Aortic smooth muscle cell (primary cell): Measurements from ENCODE around the gene ZNF331. TPM values are rescaled to one million over a fixed set of nuclear protein-coding genes. Genes with fewer than 3 reads are reported as not detected.

ENCODE experiments used
- total RNA-seq: library from RNA; depleted of rRNA; stranded (reverse); fragments of >200 nt; gene quantifications from 2 replicates; pipeline ENCODE4 v1.2.3, GENCODE V29; 2014

The ZNF331 gene
- total RNA-seq: 8.3 and 11.5 TPM in 2 replicates

GRCh38 chr19:53537521-53538377 lies at the start of gene ZNF331:
ZNF331 (plus strand) TSS chr19:53538145; CDS start chr19:53569377, 31,232 bp downstream.

Other genes starting within 250 kb of the ZNF331 start
- 6.3 and 7.9 TPM in 2 replicates for gene ZNF845, start 204.4 kb upstream of the ZNF331 start, total RNA-seq
- gene ZNF525, start 172.4 kb upstream of the ZNF331 start, total RNA-seq: 6.3 and 6.6 TPM in 2 replicates
- gene ZNF765, start 143.0 kb upstream of the ZNF331 start, total RNA-seq: 9.8 and 11.1 TPM in 2 replicates
- gene ZNF761, start 106.2 kb upstream of the ZNF331 start, total RNA-seq: 9.8 and 11.0 TPM in 2 replicates
- gene ZNF813, start 70.4 kb upstream of the ZNF331 start, total RNA-seq: 2.7 and 3.7 TPM in 2 replicates
- not detected in 2 replicates for gene DPRX, start 93.9 kb downstream of the ZNF331 start, total RNA-seq